Measurements from ENCODE around the gene CTNND1.

DNA sequence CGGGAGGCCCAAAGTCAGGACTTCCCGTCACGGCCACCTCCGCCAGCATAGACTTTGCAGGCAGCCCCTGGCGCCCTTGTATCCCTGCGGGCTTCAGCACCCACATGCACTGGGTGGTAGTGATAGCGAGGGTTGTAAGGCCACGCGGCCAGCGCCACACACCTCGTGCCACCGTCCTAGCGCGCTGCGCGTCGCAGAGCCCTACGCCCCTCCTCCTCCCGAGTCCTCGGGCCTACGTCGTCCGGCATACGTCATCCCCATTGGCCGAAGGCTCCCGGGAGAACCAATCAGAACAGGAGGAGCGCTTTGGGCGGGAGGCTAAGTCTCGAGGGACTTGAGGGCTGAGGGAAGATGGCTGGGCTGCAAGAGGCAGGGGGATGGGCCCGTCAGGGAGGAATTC, 8.6 kb upstream of the CTNND1 start:
- TF ChIP-seq POLR2AphosphoS5 (IDR thresholded peaks at IDR 0.05; ENCODE audit: borderline replicate concordance, low read depth, low read length): no peak
- TF ChIP-seq EZH2 (IDR thresholded peaks at IDR 0.05): no peak
